HEK293 (cell line): Measurements from ENCODE around the gene AGTPBP1.

Experiments used
- ZNF292 ChIP-seq: fragments of 450-650 bp; formaldehyde crosslinking; IDR thresholded peaks from 2 replicates; pipeline ENCODE4 v1.5.1; 2016; ENCODE audit warnings: low read depth, missing biosample characterization, missing genetic modification characterization, borderline replicate concordance
- ZNF626 ChIP-seq: fragments of 450-650 bp; sonication (Bioruptor Pico); formaldehyde crosslinking; IDR thresholded peaks from 2 replicates; pipeline ENCODE4 v1.5.1; 2018; ENCODE audit warnings: missing biosample characterization, missing genetic modification characterization, inconsistent platforms
- TF ChIP-seq, protein P1 (sequence below): fragments of 450-650 bp; formaldehyde crosslinking; IDR thresholded peaks from 2 replicates; pipeline ENCODE4 v1.5.1; 2016; ENCODE audit warnings: missing biosample characterization, missing genetic modification characterization

DNA sequence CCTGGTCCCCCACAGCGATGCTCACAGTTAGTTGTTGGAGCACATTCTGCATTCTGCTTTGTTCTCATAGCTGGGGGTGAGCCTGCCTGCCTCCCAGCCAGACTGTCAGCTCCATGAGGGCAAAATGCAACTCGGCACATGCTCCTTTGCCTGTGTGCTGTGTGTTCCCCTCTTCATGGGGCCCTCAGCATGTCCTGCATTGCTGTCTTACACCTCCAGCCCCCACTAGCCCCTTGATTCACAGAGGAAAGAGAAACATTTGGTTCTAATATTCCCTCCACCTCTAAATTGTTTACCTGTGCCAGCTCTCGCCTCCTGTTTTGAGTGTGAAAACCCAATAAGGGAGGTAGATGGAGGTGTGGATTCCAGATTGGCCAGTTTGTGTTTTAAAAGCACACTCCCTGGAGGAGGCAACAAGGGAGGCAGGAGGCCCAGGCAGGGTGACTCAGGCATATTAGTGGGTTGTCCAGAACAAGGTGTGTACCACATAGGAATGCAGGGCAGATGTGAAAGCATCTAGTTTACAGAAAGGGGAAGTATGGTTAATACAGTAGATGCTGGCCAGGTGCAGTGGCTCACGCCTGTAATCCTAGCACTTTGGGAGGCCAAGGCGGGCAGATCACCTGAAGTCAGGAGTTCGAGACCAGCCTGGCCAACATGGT, 224.6 kb downstream of the AGTPBP1 start:
- TF ChIP-seq ZNF292 (tag by site-specific recombination) (no peak), ZNF626 (tag by site-specific recombination) (no peak)
- TF ChIP-seq, protein P1, sequence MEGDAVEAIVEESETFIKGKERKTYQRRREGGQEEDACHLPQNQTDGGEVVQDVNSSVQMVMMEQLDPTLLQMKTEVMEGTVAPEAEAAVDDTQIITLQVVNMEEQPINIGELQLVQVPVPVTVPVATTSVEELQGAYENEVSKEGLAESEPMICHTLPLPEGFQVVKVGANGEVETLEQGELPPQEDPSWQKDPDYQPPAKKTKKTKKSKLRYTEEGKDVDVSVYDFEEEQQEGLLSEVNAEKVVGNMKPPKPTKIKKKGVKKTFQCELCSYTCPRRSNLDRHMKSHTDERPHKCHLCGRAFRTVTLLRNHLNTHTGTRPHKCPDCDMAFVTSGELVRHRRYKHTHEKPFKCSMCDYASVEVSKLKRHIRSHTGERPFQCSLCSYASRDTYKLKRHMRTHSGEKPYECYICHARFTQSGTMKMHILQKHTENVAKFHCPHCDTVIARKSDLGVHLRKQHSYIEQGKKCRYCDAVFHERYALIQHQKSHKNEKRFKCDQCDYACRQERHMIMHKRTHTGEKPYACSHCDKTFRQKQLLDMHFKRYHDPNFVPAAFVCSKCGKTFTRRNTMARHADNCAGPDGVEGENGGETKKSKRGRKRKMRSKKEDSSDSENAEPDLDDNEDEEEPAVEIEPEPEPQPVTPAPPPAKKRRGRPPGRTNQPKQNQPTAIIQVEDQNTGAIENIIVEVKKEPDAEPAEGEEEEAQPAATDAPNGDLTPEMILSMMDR (tag by site-specific recombination), result no peak
